ENCODE data around the gene SOCS4.
"Not testable (repeated sequence)": the region's sequence is repeated elsewhere in the genome, so short reads cannot be mapped to it uniquely, and the experiment has no call there.

The SOCS4 gene

GRCh38 chr14:55026793-55027561, at the start of gene SOCS4, which contains the start of gene WDHD1:
SOCS4 (plus strand) TSS chr14:55027236; CDS start chr14:55043042, 15,806 bp downstream.
WDHD1 (minus strand) TSS chr14:55027099; CDS start chr14:55026787, 312 bp downstream.
- Histone ChIP-seq H3K9me3 (ENCODE audit: control insufficient read depth, low read length) (no peaks in the 10 kb centered on the region), H3K36me3 (ENCODE audit: control insufficient read depth, insufficient read depth, low read length) (no peaks in the 10 kb centered on the region), H3K9ac (ENCODE audit: low read length) (peak within 1 kb of the TSS; percentile 80), H3K4me3 (ENCODE audit: low read length) (peak within 1 kb of the TSS; percentile 81), H3K4me1 (ENCODE audit: control insufficient read depth, insufficient read depth, low read length) (peaks cover 16% of the 10 kb centered on the region), H3K27me3 (ENCODE audit: control insufficient read depth, insufficient read depth, low read length) (no peaks in the 10 kb centered on the region)

GRCh38 chr14:54979039-54979438, 48.0 kb upstream of the SOCS4 start:
- no peaks in the 10 kb centered on the region for H3K27me3 ChIP-seq (ENCODE audit: control insufficient read depth, insufficient read depth, low read length)
- no peaks in the 10 kb centered on the region for H3K4me1 ChIP-seq (ENCODE audit: control insufficient read depth, insufficient read depth, low read length)
- H3K36me3 ChIP-seq (ENCODE audit: control insufficient read depth, insufficient read depth, low read length): no peaks in the 10 kb centered on the region
- H3K9ac ChIP-seq (ENCODE audit: low read length): no peak overlapping the region
- H3K4me3 ChIP-seq (ENCODE audit: low read length): no peak overlapping the region
- H3K9me3 ChIP-seq (ENCODE audit: control insufficient read depth, low read length): no peaks in the 10 kb centered on the region

GRCh38 chr14:54981698-54982097, 45.3 kb upstream of the SOCS4 start:
- no peaks in the 10 kb centered on the region for H3K9me3 ChIP-seq (ENCODE audit: control insufficient read depth, low read length)
- H3K36me3 ChIP-seq (ENCODE audit: control insufficient read depth, insufficient read depth, low read length): no peaks in the 10 kb centered on the region
- no peaks in the 10 kb centered on the region for H3K27me3 ChIP-seq (ENCODE audit: control insufficient read depth, insufficient read depth, low read length)
- H3K4me3 ChIP-seq (ENCODE audit: low read length): no peak overlapping the region
- H3K9ac ChIP-seq (ENCODE audit: low read length): no peak overlapping the region
- H3K4me1 ChIP-seq (ENCODE audit: control insufficient read depth, insufficient read depth, low read length): no peaks in the 10 kb centered on the region

- no peak overlapping the region for H3K4me3 ChIP-seq (ENCODE audit: low read length)
- H3K9me3 ChIP-seq (ENCODE audit: control insufficient read depth, low read length): no peaks in the 10 kb centered on the region
- H3K36me3 ChIP-seq (ENCODE audit: control insufficient read depth, insufficient read depth, low read length): no peaks in the 10 kb centered on the region
- no peaks in the 10 kb centered on the region for H3K27me3 ChIP-seq (ENCODE audit: control insufficient read depth, insufficient read depth, low read length)
- no peak overlapping the region for H3K9ac ChIP-seq (ENCODE audit: low read length)
- H3K4me1 ChIP-seq (ENCODE audit: control insufficient read depth, insufficient read depth, low read length): no peaks in the 10 kb centered on the region
These were observed 41.9 kb upstream of the SOCS4 start for GRCh38 chr14:54985156-54985555.

- H3K4me1 ChIP-seq (ENCODE audit: control insufficient read depth, insufficient read depth, low read length): no peaks in the 10 kb centered on the region
- no peak overlapping the region for H3K9ac ChIP-seq (ENCODE audit: low read length)
These were observed 26.7 kb upstream of the SOCS4 start for GRCh38 chr14:55000381-55000780.

GRCh38 chr14:55005071-55005470, 22.0 kb upstream of the SOCS4 start:
- no peaks in the 10 kb centered on the region for H3K36me3 ChIP-seq (ENCODE audit: control insufficient read depth, insufficient read depth, low read length)
- no peaks in the 10 kb centered on the region for H3K27me3 ChIP-seq (ENCODE audit: control insufficient read depth, insufficient read depth, low read length)
- H3K4me3 ChIP-seq (ENCODE audit: low read length): no peak overlapping the region
- no peaks in the 10 kb centered on the region for H3K4me1 ChIP-seq (ENCODE audit: control insufficient read depth, insufficient read depth, low read length)
- H3K9ac ChIP-seq (ENCODE audit: low read length): no peak overlapping the region
- no peaks in the 10 kb centered on the region for H3K9me3 ChIP-seq (ENCODE audit: control insufficient read depth, low read length)

More at GRCh38 chr14:55000381-55000780, 26.7 kb upstream of the SOCS4 start:
- Histone ChIP-seq H3K36me3 (ENCODE audit: control insufficient read depth, insufficient read depth, low read length) (no peaks in the 10 kb centered on the region), H3K4me3 (ENCODE audit: low read length) (no peak overlapping the region), H3K27me3 (ENCODE audit: control insufficient read depth, insufficient read depth, low read length) (no peaks in the 10 kb centered on the region), H3K9me3 (ENCODE audit: control insufficient read depth, low read length) (no peaks in the 10 kb centered on the region)

- Histone ChIP-seq H3K36me3 (ENCODE audit: control insufficient read depth, insufficient read depth, low read length) (no peaks in the 10 kb centered on the region), H3K4me1 (ENCODE audit: control insufficient read depth, insufficient read depth, low read length) (no peaks in the 10 kb centered on the region), H3K4me3 (ENCODE audit: low read length) (no peak overlapping the region), H3K9ac (ENCODE audit: low read length) (no peak overlapping the region), H3K27me3 (ENCODE audit: control insufficient read depth, insufficient read depth, low read length) (no peaks in the 10 kb centered on the region), H3K9me3 (ENCODE audit: control insufficient read depth, low read length) (no peaks in the 10 kb centered on the region)
These were observed 12.0 kb upstream of the SOCS4 start for GRCh38 chr14:55015006-55015405.

GRCh38 chr14:55019968-55020554, 7.0 kb upstream of the SOCS4 start:
- Histone ChIP-seq H3K4me1 (ENCODE audit: control insufficient read depth, insufficient read depth, low read length) (no peaks in the 10 kb centered on the region), H3K27me3 (ENCODE audit: control insufficient read depth, insufficient read depth, low read length) (no peaks in the 10 kb centered on the region), H3K9me3 (ENCODE audit: control insufficient read depth, low read length) (no peaks in the 10 kb centered on the region)

GRCh38 chr14:55024365-55024764, 2.7 kb upstream of the SOCS4 start:
- H3K9me3 ChIP-seq (ENCODE audit: control insufficient read depth, low read length); H3K4me3 ChIP-seq (ENCODE audit: low read length); H3K27me3 ChIP-seq (ENCODE audit: control insufficient read depth, insufficient read depth, low read length); H3K9ac ChIP-seq (ENCODE audit: low read length); H3K36me3 ChIP-seq (ENCODE audit: control insufficient read depth, insufficient read depth, low read length): not testable (repeated sequence)
- H3K4me1 ChIP-seq (ENCODE audit: control insufficient read depth, insufficient read depth, low read length): peaks cover 16% of the 10 kb centered on the region

More at GRCh38 chr14:55019968-55020554, 7.0 kb upstream of the SOCS4 start:
- Histone ChIP-seq H3K36me3 (ENCODE audit: control insufficient read depth, insufficient read depth, low read length) (no peaks in the 10 kb centered on the region), H3K9ac (ENCODE audit: low read length) (no peak overlapping the region), H3K4me3 (ENCODE audit: low read length) (no peak overlapping the region)

- Histone ChIP-seq H3K36me3 (ENCODE audit: control insufficient read depth, insufficient read depth, low read length) (no peaks in the 10 kb centered on the region), H3K27me3 (ENCODE audit: control insufficient read depth, insufficient read depth, low read length) (no peaks in the 10 kb centered on the region), H3K9me3 (ENCODE audit: control insufficient read depth, low read length) (no peaks in the 10 kb centered on the region), H3K4me3 (ENCODE audit: low read length) (peak overlapping the region; percentile 81), H3K4me1 (ENCODE audit: control insufficient read depth, insufficient read depth, low read length) (peaks cover 16% of the 10 kb centered on the region), H3K9ac (ENCODE audit: low read length) (peak overlapping the region; percentile 80)
These were observed 1.1 kb upstream of the SOCS4 start for GRCh38 chr14:55025948-55026347.

- Histone ChIP-seq H3K27me3 (ENCODE audit: control insufficient read depth, insufficient read depth, low read length) (no peaks in the 10 kb centered on the region), H3K36me3 (ENCODE audit: control insufficient read depth, insufficient read depth, low read length) (no peaks in the 10 kb centered on the region), H3K9ac (ENCODE audit: low read length) (peak overlapping the region; percentile 80), H3K4me1 (ENCODE audit: control insufficient read depth, insufficient read depth, low read length) (peaks cover 16% of the 10 kb centered on the region), H3K9me3 (ENCODE audit: control insufficient read depth, low read length) (no peaks in the 10 kb centered on the region), H3K4me3 (ENCODE audit: low read length) (peak overlapping the region; percentile 81)
These were observed 619 bp upstream of the SOCS4 start for GRCh38 chr14:55026441-55026792.

GRCh38 chr14:55028066-55028465, 1.0 kb downstream of the SOCS4 start:
- peaks cover 16% of the 10 kb centered on the region for H3K4me1 ChIP-seq (ENCODE audit: control insufficient read depth, insufficient read depth, low read length)
- no peaks in the 10 kb centered on the region for H3K36me3 ChIP-seq (ENCODE audit: control insufficient read depth, insufficient read depth, low read length)
- no peaks in the 10 kb centered on the region for H3K9me3 ChIP-seq (ENCODE audit: control insufficient read depth, low read length)
- H3K27me3 ChIP-seq (ENCODE audit: control insufficient read depth, insufficient read depth, low read length): no peaks in the 10 kb centered on the region
- peak overlapping the region; percentile 80 for H3K9ac ChIP-seq (ENCODE audit: low read length)
- H3K4me3 ChIP-seq (ENCODE audit: low read length): no peak overlapping the region

All from mucosa of stomach (tissue), 1 donor.